ENCODE results near the gene PSMF1. TPM values are rescaled to one million over a fixed set of nuclear protein-coding genes. Genes with fewer than 3 reads are reported as not detected.
A peak's percentile ranks its signal among the peaks of the same experiment; 100 is the strongest.

Gene PSMF1
- total and polyA plus RNA-seq, 9 of the 15 experiments (the other 6 are each of a cell fraction or from before 2014, with no cell fraction given): 8.5 to 192 (median 33.2) TPM

- no peak for TF ChIP-seq EZH2 (IDR thresholded peaks at IDR 0.05; ENCODE audit: borderline replicate concordance, low read depth, low read length)
- no peak for TF ChIP-seq ZEB2 (IDR thresholded peaks at IDR 0.05)
- no peak for TF ChIP-seq CHCHD3 (CRISPR knock-in tag; IDR thresholded peaks at IDR 0.05)
- no peak for TF ChIP-seq ESRRB (CRISPR knock-in tag; IDR thresholded peaks at IDR 0.05; ENCODE audit: borderline replicate concordance)
- TF ChIP-seq GABPB1 (CRISPR knock-in tag; IDR thresholded peaks at IDR 0.05): no peak
- TF ChIP-seq OTX1 (CRISPR knock-in tag; IDR thresholded peaks at IDR 0.05): no peak
- no peak for TF ChIP-seq MLX (CRISPR knock-in tag; conservative IDR thresholded peaks at IDR 0.05)
- TF ChIP-seq USF1 (CRISPR knock-in tag; IDR thresholded peaks at IDR 0.05): peak; percentile 87
- no peak for TF ChIP-seq POLR2G (IDR thresholded peaks at IDR 0.05; ENCODE audit: low read depth, low read length)
- TF ChIP-seq ATF1 (CRISPR knock-in tag; IDR thresholded peaks at IDR 0.05): no peak
- no peak for TF ChIP-seq ATF1 (tag; IDR thresholded peaks at IDR 0.05)
- TF ChIP-seq PHF8 (IDR thresholded peaks at IDR 0.05; ENCODE audit: borderline replicate concordance, low read length): no peak
- no peak for TF ChIP-seq ERF (CRISPR knock-in tag; IDR thresholded peaks at IDR 0.05)
- TF ChIP-seq ZNF232 (CRISPR knock-in tag; IDR thresholded peaks at IDR 0.05): no peak
- no peak for TF ChIP-seq POLR3A (IDR thresholded peaks at IDR 0.05; ENCODE audit: borderline replicate concordance, extremely low read depth, insufficient read depth, insufficient read length)
- TF ChIP-seq PRMT5 (CRISPR knock-in tag; IDR thresholded peaks at IDR 0.05): no peak
- TF ChIP-seq PTBP1 (IDR thresholded peaks at IDR 0.05; ENCODE audit: low read depth, low read length): no peak
- TF ChIP-seq SNRNP70 (optimal IDR thresholded peaks at IDR 0.05; ENCODE audit: low read depth, low read length): no peak
- TF ChIP-seq C11orf30 (IDR thresholded peaks at IDR 0.05; ENCODE audit: low read depth): no peak
- no peak for TF ChIP-seq ZBTB17 (CRISPR knock-in tag; IDR thresholded peaks at IDR 0.05)
- TF ChIP-seq CBFA2T2 (conservative IDR thresholded peaks at IDR 0.05): peak; percentile 90
- no peak for TF ChIP-seq ILF3 (IDR thresholded peaks at IDR 0.05; ENCODE audit: borderline replicate concordance)
- TF ChIP-seq HOMEZ (CRISPR knock-in tag; IDR thresholded peaks at IDR 0.05): no peak
- no peak for TF ChIP-seq EGR1 (conservative IDR thresholded peaks at IDR 0.05)
- no peak for TF ChIP-seq GATAD2A (IDR thresholded peaks at IDR 0.05)
Measured at GRCh38 chr20:1122388-1123315, 4.2 kb downstream of the PSMF1 start (continued).
